Lower lobe of right lung (tissue), 2 donors: ENCODE measurements around the gene PLA2G4C. TPM values are rescaled to one million over a fixed set of nuclear protein-coding genes. Genes with fewer than 3 reads are reported as not detected.

ENCODE experiments used
- ATAC-seq, 2 donors: fragments of 200-7000 bp; cut with Tn5 transposase; one replicate each; pipeline ENCODE4 v1.9.1; 2020 to 2022; ENCODE audit warnings: mild to moderate bottlenecking in 2 of 2, moderate library complexity in 2 of 2
- DNase-seq: peaks from one replicate; pipeline ENCODE4 v3.0.0-alpha.2; 2020
- H3K27ac ChIP-seq: fragments of 200-600 bp; one replicate; pipeline ENCODE4 v1.8.0; 2022
- H3K27me3 ChIP-seq: fragments of 200-600 bp; one replicate; pipeline ENCODE4 v1.8.0; 2022; ENCODE audit warnings: low read depth
- H3K36me3 ChIP-seq: fragments of 200-600 bp; one replicate; pipeline ENCODE4 v1.8.0; 2022; ENCODE audit warnings: mild to moderate bottlenecking
- H3K4me1 ChIP-seq: fragments of 200-600 bp; one replicate; pipeline ENCODE4 v1.8.0; 2022
- H3K4me3 ChIP-seq: fragments of 200-600 bp; one replicate; pipeline ENCODE4 v1.8.0; 2022; ENCODE audit warnings: mild to moderate bottlenecking
- H3K9me3 ChIP-seq: fragments of 200-600 bp; one replicate; pipeline ENCODE4 v1.8.0; 2022
- intact Hi-C: fragments of 100-400 bp; cut with DNase I; formaldehyde crosslinking; loops from one replicate; pipeline ENCODE4 v1.11.0; 2022
- total RNA-seq: library from RNA; stranded (reverse); fragmentation: NEBNext Ultra II Directional; extraction: Animal tissue kit (Norgen Biotek cat#: 25700); gene quantifications from one replicate; pipeline ENCODE4 v1.2.1, GENCODE V29; 2021
- TF ChIP-seq, protein P1 (sequence below): fragments of 200-600 bp; IDR thresholded peaks from one replicate; pipeline ENCODE4 v1.8.0; 2022; ENCODE audit warnings: antibody characterized with exemption, mild to moderate bottlenecking
- donor health status: DM: no; HTN: yes; CAD: no; lungs with severe emphysema.

PLA2G4C gene
- total RNA-seq, 1 donor from 2014 or later = 11.2 TPM

DNA sequence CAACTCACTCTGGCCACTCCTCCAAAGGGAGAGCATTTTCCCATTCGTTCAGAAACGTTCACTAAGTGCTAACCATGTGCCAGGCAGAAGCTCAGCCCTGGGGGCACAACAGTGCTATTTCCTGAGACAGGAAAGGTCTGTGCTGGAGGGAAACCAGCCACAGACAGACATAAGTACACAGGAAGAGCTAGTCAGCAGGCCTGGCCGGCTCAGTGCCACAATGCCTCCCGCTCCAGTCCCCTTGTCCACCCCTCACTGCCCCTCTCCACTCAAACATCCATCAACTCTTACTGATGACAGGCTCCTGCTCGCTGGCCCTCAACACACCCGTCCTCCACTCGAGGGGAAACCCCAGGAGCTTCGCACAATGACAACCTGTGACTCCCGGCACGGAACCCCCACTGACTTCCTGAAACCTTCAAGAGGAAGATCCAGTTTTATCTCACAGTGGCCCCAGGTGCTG, 11.3 kb upstream of the PLA2G4C start:
- ATAC-seq (peak; percentile 67 to 75), DNase-seq (no peak)
- peaks cover 32% of the 10 kb centered on the region for H3K36me3 ChIP-seq
- TF ChIP-seq, protein P1, sequence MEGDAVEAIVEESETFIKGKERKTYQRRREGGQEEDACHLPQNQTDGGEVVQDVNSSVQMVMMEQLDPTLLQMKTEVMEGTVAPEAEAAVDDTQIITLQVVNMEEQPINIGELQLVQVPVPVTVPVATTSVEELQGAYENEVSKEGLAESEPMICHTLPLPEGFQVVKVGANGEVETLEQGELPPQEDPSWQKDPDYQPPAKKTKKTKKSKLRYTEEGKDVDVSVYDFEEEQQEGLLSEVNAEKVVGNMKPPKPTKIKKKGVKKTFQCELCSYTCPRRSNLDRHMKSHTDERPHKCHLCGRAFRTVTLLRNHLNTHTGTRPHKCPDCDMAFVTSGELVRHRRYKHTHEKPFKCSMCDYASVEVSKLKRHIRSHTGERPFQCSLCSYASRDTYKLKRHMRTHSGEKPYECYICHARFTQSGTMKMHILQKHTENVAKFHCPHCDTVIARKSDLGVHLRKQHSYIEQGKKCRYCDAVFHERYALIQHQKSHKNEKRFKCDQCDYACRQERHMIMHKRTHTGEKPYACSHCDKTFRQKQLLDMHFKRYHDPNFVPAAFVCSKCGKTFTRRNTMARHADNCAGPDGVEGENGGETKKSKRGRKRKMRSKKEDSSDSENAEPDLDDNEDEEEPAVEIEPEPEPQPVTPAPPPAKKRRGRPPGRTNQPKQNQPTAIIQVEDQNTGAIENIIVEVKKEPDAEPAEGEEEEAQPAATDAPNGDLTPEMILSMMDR = no peak
- H3K27ac ChIP-seq = peak overlapping the region; percentile 70
- no peaks in the 10 kb centered on the region for H3K27me3 ChIP-seq
- peaks cover 14% of the 10 kb centered on the region for H3K4me1 ChIP-seq
- no peaks in the 10 kb centered on the region for H3K9me3 ChIP-seq
- intact Hi-C loops = no loop called here
- no peak overlapping the region for H3K4me3 ChIP-seq

GRCh38 chr19:48121066-48121465, 10.4 kb upstream of the PLA2G4C start:
- no peaks in the 10 kb centered on the region for H3K9me3 ChIP-seq
- peaks cover 30% of the 10 kb centered on the region for H3K36me3 ChIP-seq
- DNase-seq (no peak), ATAC-seq (no peak)
- no peak overlapping the region for H3K4me3 ChIP-seq
- no peaks in the 10 kb centered on the region for H3K27me3 ChIP-seq
- no peak overlapping the region for H3K27ac ChIP-seq
- intact Hi-C loops = no loop called here
- peaks cover 14% of the 10 kb centered on the region for H3K4me1 ChIP-seq
- TF ChIP-seq, protein P1 = no peak

GRCh38 chr19:48120505-48120904, 9.9 kb upstream of the PLA2G4C start:
- DNase-seq (no peak), ATAC-seq (no peak)
- intact Hi-C loops = no loop called here
- peaks cover 14% of the 10 kb centered on the region for H3K4me1 ChIP-seq
- H3K9me3 ChIP-seq = no peaks in the 10 kb centered on the region
- H3K4me3 ChIP-seq = no peak overlapping the region
- TF ChIP-seq, protein P1 = no peak
- no peak overlapping the region for H3K27ac ChIP-seq
- H3K36me3 ChIP-seq = peaks cover 29% of the 10 kb centered on the region
- no peaks in the 10 kb centered on the region for H3K27me3 ChIP-seq

- H3K4me3 ChIP-seq = no peak overlapping the region
- H3K36me3 ChIP-seq = peaks cover 15% of the 10 kb centered on the region
- TF ChIP-seq, protein P1 = no peak
- peaks cover 10% of the 10 kb centered on the region for H3K4me1 ChIP-seq
- H3K27ac ChIP-seq = no peak overlapping the region
- intact Hi-C loops = no loop called here
- H3K27me3 ChIP-seq = no peaks in the 10 kb centered on the region
- no peak for DNase-seq
- ATAC-seq = no peak
- H3K9me3 ChIP-seq = no peaks in the 10 kb centered on the region
Measured at GRCh38 chr19:48118131-48118517, 7.5 kb upstream of the PLA2G4C start.

DNA sequence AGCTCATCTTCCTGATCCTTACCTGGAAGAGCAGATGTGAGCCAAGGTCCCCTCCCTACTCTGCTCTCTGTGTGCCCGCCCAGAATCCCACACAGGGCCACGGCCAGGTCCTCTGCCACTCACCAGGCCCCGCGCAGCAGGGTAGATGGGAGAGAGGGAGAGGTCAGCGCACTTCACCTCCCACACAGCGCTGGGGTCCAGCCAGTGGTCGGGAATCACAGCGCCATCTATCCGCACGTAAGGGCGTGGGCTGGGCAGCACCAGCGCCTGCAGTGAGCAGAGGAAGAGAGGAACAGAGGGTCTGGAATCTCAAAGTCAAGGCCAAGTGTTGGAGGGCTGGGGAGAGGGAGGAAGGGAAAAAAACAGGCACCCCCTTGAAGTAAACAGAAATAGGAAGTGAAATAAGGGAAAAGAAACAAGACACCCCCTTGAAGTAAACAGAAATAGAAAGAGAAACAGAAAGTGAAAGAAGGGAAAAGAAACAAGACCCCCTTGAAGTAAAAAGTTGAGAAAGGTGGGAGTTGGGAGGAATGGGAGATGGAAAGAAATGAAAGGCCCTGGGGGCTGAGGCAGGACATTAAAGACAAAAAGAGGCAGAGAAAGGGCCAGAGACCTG, 7.0 kb upstream of the PLA2G4C start:
- TF ChIP-seq, protein P1 = no peak
- no peak overlapping the region for H3K4me3 ChIP-seq
- ATAC-seq (peak in 1 of 2 donors; percentile 25), DNase-seq (no peak)
- H3K9me3 ChIP-seq = no peaks in the 10 kb centered on the region
- intact Hi-C loops = no loop called here
- H3K36me3 ChIP-seq = peaks cover 10% of the 10 kb centered on the region
- no peaks in the 10 kb centered on the region for H3K27me3 ChIP-seq
- H3K27ac ChIP-seq = no peak overlapping the region
- H3K4me1 ChIP-seq = peaks cover 5% of the 10 kb centered on the region
